Measurements from ENCODE around the gene FOXN3.

Gene FOXN3

GRCh38 chr14:89417091-89417464 is at the start of gene FOXN3:
TSS of gene FOXN3 (minus strand) at chr14:89417233. CDS start at chr14:89412476, 4,757 bp downstream.
- peak; percentile 88 for DNase-seq

DNA sequence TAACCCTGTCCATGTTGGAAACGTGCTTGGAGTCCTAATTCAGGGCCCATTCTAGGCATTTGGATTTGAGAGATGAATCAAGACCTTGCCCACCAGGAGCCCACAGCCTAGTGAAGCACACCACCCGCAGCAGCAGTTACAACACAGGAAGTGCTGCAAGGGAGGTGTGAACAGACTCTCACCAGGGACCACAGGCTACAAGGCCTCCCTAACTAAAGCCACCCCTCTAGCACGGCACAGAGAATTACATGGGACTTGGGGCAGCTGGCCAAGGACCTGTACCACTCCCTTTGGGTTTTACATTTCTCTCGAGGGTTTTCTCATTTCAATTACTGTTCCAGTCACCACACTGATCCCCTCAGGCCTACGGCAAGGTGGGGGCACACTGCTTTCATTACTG is 49.5 kb upstream of the FOXN3 start:
- no peak for DNase-seq

DNA sequence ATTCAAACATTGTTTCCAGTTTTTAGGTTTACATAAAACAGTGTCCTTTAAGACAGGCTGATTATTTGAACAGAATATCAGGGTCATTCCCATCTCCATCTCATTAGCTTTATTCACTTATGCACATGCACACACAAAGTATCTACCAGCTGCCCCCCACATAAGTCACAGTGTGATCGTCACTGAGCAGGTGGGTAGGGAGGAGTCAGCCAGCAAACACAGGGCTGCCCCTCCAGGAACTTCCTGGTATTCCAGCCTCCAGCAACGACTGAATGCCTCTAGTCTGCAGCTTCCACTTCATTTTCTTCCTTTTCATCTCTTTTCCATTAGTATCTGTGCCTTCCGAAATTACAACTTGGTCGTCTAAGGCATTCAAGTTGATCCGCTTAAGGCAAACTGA is 48.8 kb upstream of the FOXN3 start:
- no peak for DNase-seq

- no peak for DNase-seq
These were observed 44.2 kb upstream of the FOXN3 start for GRCh38 chr14:89461256-89461655.

DNA sequence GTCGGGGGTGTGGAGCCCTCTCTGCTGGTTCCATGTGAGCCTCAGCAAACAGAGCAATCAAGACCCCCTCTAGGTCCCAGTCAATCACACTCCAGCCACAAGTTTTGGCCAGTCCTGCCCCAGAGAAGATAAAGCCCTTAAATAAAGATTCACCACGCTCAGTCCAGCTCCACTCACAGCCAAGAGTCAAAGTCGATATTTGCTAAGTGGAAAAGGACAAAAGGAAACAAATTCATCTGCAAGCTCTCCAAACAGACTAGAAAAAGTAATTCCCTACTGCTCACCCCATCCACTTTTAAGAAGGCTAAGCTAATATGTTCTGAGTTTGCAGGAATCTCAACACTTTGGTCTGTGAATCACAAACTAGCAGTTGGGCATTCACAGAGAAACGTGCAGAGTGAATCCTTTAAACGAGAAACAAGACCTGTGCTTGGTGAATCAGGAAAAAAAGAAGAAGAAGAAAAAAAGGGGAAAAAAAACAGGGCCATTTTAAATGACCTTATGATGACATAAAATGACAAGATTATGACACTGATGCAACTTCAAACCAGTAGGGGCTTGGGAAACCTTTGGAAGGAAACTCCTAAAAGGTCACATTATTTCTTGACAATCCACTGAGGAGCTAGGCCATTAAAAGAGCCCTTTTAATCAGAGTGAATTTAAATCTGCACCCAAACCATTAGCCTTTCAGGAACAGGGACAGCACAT is 41.8 kb upstream of the FOXN3 start:
- no peak for DNase-seq

GRCh38 chr14:89457007-89457406 is 40.0 kb upstream of the FOXN3 start:
- DNase-seq = no peak

DNA sequence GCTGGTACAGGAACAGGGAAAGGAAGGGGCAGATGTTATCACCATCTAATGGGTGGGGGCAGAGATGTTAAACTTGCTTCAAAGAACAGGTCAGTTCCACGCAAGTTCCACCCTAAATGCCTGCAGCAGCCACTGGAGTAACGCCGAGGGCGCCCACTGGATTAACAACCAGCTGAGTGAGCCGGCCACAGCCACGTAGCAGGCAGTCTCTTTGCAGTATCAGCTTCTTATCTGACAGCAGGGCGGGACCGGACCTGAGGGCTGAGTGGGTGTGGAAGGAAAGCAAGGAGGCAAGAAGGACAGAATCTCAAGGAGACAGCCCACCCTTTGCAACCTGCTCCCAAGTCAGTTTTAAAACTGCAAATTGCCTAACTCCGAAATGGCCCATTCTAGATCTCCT is 38.4 kb upstream of the FOXN3 start:
- no peak for DNase-seq

DNA sequence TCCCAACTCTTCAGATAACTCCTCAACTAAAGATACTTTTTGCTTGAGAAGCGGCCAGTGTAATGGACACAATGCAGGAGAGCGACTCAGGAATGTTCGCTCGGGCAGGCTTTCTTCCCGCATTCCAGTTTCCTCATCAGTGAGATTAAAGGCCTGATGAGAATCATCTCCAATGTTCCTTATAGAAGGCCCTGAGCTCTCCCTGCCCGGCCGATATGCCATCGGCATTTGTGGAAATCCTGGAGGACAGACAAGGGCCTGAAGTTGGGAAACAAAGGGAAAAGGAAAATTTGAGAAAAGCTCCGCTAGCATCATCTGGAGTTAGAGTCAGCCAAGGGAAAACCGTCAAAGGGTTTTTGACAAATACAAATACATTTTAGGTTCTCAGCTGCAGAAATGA is 38.0 kb upstream of the FOXN3 start:
- DNase-seq = no peak

DNA sequence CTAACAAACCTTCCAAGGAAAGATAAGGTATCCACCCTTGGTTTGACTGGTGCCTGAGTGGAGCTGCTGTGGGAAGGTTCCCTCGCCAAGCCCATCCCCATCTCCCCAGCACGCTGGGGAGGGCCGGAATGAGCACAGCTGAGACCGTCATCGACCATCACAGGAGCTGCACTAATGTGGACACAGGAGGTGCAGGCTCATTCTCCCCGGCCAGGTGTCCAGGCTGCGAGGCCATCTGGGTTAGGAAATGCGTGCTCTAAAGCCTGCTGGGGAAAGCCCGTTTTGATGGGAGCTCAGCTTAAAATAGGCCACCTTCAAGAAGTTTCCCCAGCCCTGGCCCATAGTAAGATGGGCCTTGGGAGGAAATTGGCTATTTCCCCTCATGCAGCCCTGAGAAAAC is 35.2 kb upstream of the FOXN3 start:
- no peak for DNase-seq

DNA sequence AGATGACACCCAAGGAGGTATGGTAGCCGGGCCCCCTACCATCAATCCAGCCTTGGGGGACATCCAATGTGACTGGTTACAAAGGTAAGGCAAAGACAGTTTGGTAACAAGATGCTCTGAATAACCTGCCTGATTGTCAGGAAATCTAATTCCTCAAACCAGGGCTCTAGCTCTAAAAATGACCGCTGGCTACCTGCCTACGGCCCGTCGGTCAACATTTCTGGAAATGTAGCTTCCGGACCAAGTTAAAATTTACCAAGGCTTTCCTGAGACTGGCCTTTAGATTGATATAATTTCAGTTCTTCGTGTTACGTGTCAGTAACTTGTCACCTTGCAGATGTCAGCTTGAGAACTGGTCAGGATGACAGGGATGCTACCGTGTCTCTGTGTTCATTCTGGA is 34.2 kb upstream of the FOXN3 start:
- DNase-seq = no peak

DNA sequence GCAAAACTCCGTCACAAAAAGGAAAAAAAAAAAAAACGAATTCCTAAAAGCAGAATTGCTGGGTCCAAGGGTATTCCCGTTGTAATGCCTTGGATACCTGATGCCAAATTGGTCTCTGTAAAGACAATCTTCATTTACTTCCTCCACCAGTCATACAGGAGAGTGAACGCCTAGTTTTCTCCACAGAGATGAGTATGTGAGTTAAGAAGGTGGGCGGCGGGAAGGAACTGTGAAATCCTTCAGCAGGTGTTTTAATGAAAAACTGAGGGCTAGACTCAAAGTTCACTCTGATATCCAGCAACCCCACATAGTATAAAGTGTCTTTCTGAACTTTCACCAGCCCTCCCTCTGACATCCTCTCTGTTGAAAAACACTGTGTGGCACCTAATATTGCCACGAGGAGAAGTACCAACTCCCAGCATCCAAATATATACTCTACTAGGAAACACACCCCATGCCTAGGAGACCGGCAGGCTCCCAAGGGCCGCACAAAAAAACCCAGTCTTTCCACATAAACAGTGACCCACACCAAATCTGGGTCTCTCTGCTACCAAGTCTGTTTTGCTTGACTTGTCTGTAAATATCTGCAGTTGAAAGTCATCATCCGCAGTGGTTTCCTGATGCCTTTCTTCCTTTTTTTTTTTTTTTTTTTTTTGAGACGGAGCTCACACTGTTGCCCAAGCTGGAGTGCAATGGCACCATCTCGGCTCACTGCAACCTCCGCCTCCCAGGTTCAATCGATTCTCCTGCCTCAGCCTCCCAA is 30.3 kb upstream of the FOXN3 start:
- no peak for DNase-seq

GRCh38 chr14:89445273-89445973 is 28.4 kb upstream of the FOXN3 start:
- no peak for DNase-seq

GRCh38 chr14:89444516-89445125 is 27.6 kb upstream of the FOXN3 start:
- DNase-seq = no peak

- DNase-seq = no peak
These were observed 27.0 kb upstream of the FOXN3 start for GRCh38 chr14:89444044-89444443.

DNA sequence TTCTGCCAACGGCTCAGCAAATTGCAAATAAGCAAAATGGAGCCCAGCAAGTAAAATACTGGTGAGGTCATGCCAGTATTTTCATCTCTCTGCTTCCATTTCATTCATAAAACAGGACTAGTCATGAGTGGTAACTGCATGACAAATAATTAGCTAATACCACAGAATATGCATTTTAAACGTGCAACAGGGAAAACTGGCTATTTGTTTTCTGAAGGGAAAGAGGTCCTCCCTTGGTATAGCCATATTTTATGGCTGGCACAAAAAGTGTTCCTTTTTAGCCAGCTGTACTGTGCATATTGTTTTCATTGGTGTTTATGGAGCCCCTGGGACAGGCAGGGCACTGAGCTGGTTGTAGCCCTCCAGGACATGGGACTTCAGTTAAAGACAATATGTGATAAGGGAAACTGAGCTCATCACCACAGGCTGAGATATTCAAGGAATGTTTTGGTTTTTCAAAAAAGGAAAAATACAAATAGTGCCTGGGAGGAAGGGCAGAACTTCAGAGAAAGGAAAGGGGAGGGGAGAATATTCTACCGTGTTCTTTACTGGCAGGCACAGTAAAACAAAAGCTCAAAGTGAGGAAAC is 26.1 kb upstream of the FOXN3 start:
- DNase-seq = no peak

- no peak for DNase-seq
These were observed 25.2 kb upstream of the FOXN3 start for GRCh38 chr14:89442280-89442679.

DNA sequence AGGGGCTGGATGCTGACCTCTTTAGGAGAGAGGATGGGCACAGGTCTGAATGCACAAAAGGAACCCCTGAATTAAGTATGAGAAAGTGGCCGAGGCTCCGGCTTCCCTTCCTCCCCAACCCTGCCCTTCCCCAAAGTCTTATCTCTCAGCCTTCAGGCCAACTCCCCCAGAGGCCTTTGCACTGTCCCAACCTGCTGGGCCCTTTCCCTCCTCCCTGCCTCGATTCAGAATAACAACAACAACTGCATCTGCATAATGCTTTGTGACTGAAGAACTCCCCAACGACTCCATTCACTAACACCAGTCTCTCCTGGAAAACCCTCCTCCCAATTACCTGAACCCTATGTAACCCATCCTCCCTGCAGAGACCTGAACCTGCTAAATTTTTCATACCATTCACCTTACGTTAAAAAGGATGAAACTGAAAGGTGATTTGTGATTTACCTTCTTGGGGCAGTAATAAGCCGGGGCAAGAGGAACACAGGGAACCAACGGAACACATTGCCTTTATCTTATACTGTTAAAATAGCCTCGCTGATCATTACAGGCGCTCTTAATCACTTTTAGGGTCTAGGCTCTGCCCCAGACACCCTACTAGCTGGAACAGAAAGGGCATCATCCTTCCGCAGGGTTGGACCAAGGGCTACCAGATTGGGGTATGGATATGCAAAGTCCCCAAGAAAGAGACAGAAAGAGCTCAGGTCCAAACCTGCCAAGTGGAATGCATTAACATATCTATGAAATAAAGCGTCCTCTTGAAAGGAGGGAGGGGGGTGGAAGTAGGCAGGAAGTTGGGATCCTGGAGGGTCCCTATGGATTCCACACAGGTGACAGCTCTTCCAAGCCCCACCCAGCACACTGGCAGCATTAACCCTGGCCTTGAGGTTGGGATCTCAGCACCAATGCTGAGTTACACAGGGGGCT is 24.2 kb upstream of the FOXN3 start:
- DNase-seq = no peak

DNA sequence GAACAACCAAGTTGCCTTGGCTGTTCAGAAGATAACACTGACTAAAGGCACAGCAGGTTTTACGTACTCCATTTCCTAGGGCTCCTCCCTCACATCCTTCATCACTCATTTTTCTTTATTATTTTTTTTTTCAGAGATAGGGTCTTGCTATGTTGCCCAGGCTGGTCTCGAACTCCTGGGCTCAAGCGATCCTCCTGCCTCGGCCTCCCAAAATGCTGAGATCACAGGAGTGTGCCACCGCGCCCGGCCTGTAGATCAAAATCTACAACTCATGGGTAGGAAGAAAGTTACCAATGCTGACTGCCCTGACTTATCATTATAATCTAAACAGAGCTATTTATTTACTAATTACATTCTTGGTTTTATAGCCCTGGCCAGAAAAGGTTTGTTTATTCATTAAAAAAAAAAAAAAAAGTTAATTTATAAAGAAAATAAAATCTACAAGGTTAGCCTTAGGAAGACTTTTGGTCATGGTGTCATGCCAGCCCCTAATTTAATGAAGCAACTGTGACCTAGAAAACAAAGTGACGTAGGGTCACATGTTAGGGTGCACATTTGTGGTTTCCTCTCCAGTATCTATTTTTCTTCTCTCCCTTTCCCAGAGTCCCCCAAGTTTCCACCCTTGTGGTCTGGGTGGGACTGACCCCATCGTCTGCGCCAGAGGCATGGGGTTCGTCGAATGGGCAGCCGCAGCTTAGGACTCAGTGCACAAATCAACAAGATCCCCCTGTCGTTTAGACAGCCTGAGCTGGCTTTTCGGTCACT is 19.0 kb upstream of the FOXN3 start:
- DNase-seq = no peak

- DNase-seq = no peak
These were observed 18.5 kb upstream of the FOXN3 start for GRCh38 chr14:89435492-89435891.

DNA sequence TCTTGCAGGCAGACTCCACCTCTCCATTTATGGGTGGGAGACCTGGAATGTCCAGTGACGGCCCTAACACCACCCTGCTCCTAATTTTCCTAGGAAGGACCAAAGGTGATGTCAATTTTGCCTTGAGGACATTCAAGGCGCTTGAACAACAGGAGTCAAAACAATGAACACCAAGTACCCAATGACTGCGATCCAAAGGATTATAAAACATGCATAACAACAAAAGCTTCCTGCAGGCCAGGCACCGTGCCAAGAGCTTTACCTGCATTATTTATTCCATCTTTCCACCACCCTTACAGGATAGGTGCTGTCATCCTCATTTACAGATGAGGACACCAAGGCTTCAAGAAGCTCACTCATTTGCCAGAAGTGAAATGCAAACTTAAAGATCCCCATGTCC is 15.2 kb upstream of the FOXN3 start:
- peak; percentile 35 for DNase-seq

Measured in DMS79 (cell line).